Thyroid gland (tissue), 4 donors: ENCODE measurements around the gene EGLN2.

Experiments used
- CTCF ChIP-seq, 6 experiments: fragments of 200-600 bp in 3 of 6; fragments of 450-650 bp in 3 of 6; sonication (generic) in 3 of 6; IDR thresholded peaks; one replicate each; pipeline ENCODE4 v1.5.1; 2016 to 2019; ENCODE audit warnings: antibody characterized with exemption in 6 of 6, mild to moderate bottlenecking in 2 of 6, inconsistent platforms in 1 of 6, moderate library complexity in 1 of 6
- POLR2A ChIP-seq, 2 donors: fragments of 450-650 bp; IDR thresholded peaks; one replicate each; pipeline ENCODE4 v1.6.1; 2017; ENCODE audit warnings: antibody characterized with exemption in 2 of 2, mild to moderate bottlenecking in 2 of 2, moderate library complexity in 1 of 2

- TF ChIP-seq CTCF (IDR thresholded peaks at IDR 0.05) (no peak), POLR2A (IDR thresholded peaks at IDR 0.05) (no peak)
Measured at GRCh38 chr19:40811478-40812341, 12.7 kb downstream of the EGLN2 start.
